Measurements from ENCODE around the gene EIF2AK2.

EIF2AK2 gene

GRCh38 chr2:37060446-37060845, 96.3 kb downstream of the EIF2AK2 start:
- Histone ChIP-seq H3K27ac (no peak overlapping the region), H3K4me3 (no peak overlapping the region)

- H3K4me3 ChIP-seq = no peak overlapping the region
Observed at GRCh38 chr2:37059841-37060240, 96.9 kb downstream of the EIF2AK2 start.

GRCh38 chr2:37052600-37053332, 104.0 kb downstream of the EIF2AK2 start:
- no peak overlapping the region for H3K4me3 ChIP-seq
- peak overlapping the region in 1 of 21 experiments; percentile 17 for H3K27ac ChIP-seq

More at GRCh38 chr2:37059841-37060240, 96.9 kb downstream of the EIF2AK2 start:
- H3K27ac ChIP-seq = no peak overlapping the region

All from skin epidermis (tissue), 12 donors.